Measurements from ENCODE around the gene KCNMA1. TPM values are rescaled to one million over a fixed set of nuclear protein-coding genes. Genes with fewer than 3 reads are reported as not detected.

Gene KCNMA1
- total RNA-seq, 4 donors from 2014 or later: 4.6 to 10.5 (median 7.8) TPM

GRCh38 chr10:77029777-77030717, 607.6 kb downstream of the KCNMA1 start:
- Histone ChIP-seq H3K4me1 (no peaks in the 10 kb centered on the region), H3K4me3 (no peak overlapping the region), H3K36me3 (no peaks in the 10 kb centered on the region), H3K27me3 (no peaks in the 10 kb centered on the region), H3K9me3 (no peaks in the 10 kb centered on the region), H3K27ac (no peak overlapping the region)
- no peak for DNase-seq (ENCODE audit: low spot score in 2 of 2)
- WGBS: 85% methylated on average over 4 of the region's 4 CpGs
- no peak for TF ChIP-seq POLR2AphosphoS5 (IDR thresholded peaks at IDR 0.05)
- no peak for TF ChIP-seq EP300 (IDR thresholded peaks at IDR 0.05)
- TF ChIP-seq POLR2A (IDR thresholded peaks at IDR 0.05): no peak
- TF ChIP-seq CTCF (IDR thresholded peaks at IDR 0.05): no peak

DNA sequence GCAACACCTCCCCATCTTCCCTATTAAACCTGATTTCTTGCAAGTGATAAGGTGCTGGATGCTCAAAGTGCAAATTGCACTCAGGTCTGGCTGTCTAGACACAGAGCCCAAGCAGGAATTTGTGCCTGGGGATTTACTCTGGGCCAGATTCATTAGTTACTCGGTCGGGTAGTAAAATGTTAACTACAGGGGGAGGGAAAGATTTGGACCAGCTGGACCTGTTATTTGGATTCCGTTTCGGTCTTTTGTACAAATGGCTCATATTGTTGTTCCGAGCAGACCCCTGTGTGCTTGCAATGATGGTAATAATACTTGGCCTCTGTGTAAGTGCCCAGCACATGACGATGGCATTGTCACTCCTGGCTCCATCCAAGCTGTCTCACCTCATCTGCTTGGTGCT, 609.6 kb downstream of the KCNMA1 start:
- Histone ChIP-seq H3K4me1 (no peaks in the 10 kb centered on the region), H3K27ac (no peak overlapping the region), H3K9me3 (no peaks in the 10 kb centered on the region), H3K4me3 (no peak overlapping the region), H3K36me3 (no peaks in the 10 kb centered on the region), H3K27me3 (no peaks in the 10 kb centered on the region)
- WGBS: 92% methylated on average over 6 of the region's 6 CpGs
- TF ChIP-seq CTCF (IDR thresholded peaks at IDR 0.05) (no peak), POLR2AphosphoS5 (IDR thresholded peaks at IDR 0.05) (no peak), POLR2A (IDR thresholded peaks at IDR 0.05) (no peak), EP300 (IDR thresholded peaks at IDR 0.05) (no peak)
- no peak for DNase-seq (ENCODE audit: low spot score in 2 of 2)

GRCh38 chr10:77027576-77027975, 610.0 kb downstream of the KCNMA1 start:
- H3K4me3 ChIP-seq: no peak overlapping the region
- no peak overlapping the region for H3K27ac ChIP-seq
- WGBS: 92% methylated on average over 9 of the region's 9 CpGs
- no peaks in the 10 kb centered on the region for H3K36me3 ChIP-seq
- H3K9me3 ChIP-seq: no peaks in the 10 kb centered on the region
- no peak for TF ChIP-seq CTCF (IDR thresholded peaks at IDR 0.05)
- TF ChIP-seq POLR2AphosphoS5 (IDR thresholded peaks at IDR 0.05): no peak
- TF ChIP-seq EP300 (IDR thresholded peaks at IDR 0.05): no peak
- no peak for TF ChIP-seq POLR2A (IDR thresholded peaks at IDR 0.05)
- no peaks in the 10 kb centered on the region for H3K27me3 ChIP-seq
- H3K4me1 ChIP-seq: no peaks in the 10 kb centered on the region
- DNase-seq (ENCODE audit: low spot score in 2 of 2): no peak

- Histone ChIP-seq H3K9me3 (no peaks in the 10 kb centered on the region), H3K27ac (no peak overlapping the region), H3K27me3 (no peaks in the 10 kb centered on the region), H3K36me3 (no peaks in the 10 kb centered on the region), H3K4me1 (no peaks in the 10 kb centered on the region), H3K4me3 (no peak overlapping the region)
- 88% methylated on average over 2 of the region's 2 CpGs for WGBS
- no peak for DNase-seq (ENCODE audit: low spot score in 2 of 2)
- no peak for TF ChIP-seq POLR2A (IDR thresholded peaks at IDR 0.05)
- TF ChIP-seq EP300 (IDR thresholded peaks at IDR 0.05): no peak
- TF ChIP-seq POLR2AphosphoS5 (IDR thresholded peaks at IDR 0.05): no peak
- no peak for TF ChIP-seq CTCF (IDR thresholded peaks at IDR 0.05)
These were observed 610.5 kb downstream of the KCNMA1 start for GRCh38 chr10:77027141-77027540.

DNA sequence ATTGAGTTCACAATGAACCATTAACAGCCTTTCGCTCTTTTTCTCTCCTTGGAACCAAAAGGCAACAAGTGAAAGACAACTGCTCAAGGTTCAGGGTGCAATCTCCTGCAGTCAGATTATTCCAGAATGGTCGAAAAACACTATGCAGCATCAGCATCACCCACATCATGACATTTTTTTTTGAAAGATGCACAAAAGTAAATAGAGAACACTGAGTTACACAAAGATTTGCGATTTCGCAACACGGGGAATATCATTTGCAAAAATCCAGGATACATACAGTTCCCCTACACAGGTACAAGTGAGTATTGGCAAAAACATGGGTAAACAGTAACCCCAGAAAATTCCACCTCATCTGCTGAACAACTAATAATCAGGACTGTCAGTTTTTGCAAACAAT, 611.5 kb downstream of the KCNMA1 start:
- WGBS: 96% methylated on average over 5 of the region's 5 CpGs
- H3K9me3 ChIP-seq: no peaks in the 10 kb centered on the region
- no peaks in the 10 kb centered on the region for H3K27me3 ChIP-seq
- H3K27ac ChIP-seq: no peak overlapping the region
- no peak overlapping the region for H3K4me3 ChIP-seq
- H3K36me3 ChIP-seq: no peaks in the 10 kb centered on the region
- TF ChIP-seq EP300 (IDR thresholded peaks at IDR 0.05) (no peak), CTCF (IDR thresholded peaks at IDR 0.05) (no peak), POLR2A (IDR thresholded peaks at IDR 0.05) (no peak), POLR2AphosphoS5 (IDR thresholded peaks at IDR 0.05) (no peak)
- no peak for DNase-seq (ENCODE audit: low spot score in 2 of 2)
- no peaks in the 10 kb centered on the region for H3K4me1 ChIP-seq
